A673 (cell line): ENCODE measurements around the gene GMDS.

Experiments
- EZH2 ChIP-seq: fragments of 200-600 bp; sonication (generic); IDR thresholded peaks from 2 replicates; pipeline ENCODE4 v1.6.1; 2017; ENCODE audit warnings: borderline replicate concordance, low read depth, mild to moderate bottlenecking, mixed read lengths, antibody characterized with exemption, low read length; ENCODE audit not compliant: poor library complexity, severe bottlenecking
- TF ChIP-seq, protein P1 (sequence below): fragments of 300-800, 200-600 bp; sonication (generic); conservative IDR thresholded peaks from 2 replicates; pipeline ENCODE4 v1.5.1; 2017; ENCODE audit warnings: low read depth, mild to moderate bottlenecking, antibody characterized with exemption, low read length, moderate library complexity, mixed read lengths

DNA sequence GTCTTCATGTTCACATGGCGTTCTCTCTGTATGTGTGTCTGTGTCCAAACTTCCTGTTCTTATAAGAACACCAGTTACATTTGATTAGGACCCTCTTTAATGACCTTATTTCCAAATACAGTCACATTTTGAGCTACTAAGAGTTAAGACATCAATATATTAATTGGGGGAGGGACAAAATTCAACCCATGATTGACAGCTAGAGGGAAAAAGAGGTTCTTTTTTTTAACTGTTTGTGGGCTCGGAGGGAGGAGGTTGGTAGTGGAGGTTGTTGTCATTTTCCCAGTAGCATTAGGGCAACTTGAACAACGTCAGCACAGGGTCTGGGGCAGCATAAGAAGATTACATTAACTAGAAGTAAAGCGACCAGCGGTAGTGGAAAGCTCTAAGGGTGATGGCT, 2.3 kb upstream of the GMDS start:
- TF ChIP-seq, protein P1, sequence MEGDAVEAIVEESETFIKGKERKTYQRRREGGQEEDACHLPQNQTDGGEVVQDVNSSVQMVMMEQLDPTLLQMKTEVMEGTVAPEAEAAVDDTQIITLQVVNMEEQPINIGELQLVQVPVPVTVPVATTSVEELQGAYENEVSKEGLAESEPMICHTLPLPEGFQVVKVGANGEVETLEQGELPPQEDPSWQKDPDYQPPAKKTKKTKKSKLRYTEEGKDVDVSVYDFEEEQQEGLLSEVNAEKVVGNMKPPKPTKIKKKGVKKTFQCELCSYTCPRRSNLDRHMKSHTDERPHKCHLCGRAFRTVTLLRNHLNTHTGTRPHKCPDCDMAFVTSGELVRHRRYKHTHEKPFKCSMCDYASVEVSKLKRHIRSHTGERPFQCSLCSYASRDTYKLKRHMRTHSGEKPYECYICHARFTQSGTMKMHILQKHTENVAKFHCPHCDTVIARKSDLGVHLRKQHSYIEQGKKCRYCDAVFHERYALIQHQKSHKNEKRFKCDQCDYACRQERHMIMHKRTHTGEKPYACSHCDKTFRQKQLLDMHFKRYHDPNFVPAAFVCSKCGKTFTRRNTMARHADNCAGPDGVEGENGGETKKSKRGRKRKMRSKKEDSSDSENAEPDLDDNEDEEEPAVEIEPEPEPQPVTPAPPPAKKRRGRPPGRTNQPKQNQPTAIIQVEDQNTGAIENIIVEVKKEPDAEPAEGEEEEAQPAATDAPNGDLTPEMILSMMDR = no peak
- TF ChIP-seq EZH2 = no peak
